ENCODE measurements around the gene YIPF3. TPM values are rescaled to one million over a fixed set of nuclear protein-coding genes. Genes with fewer than 3 reads are reported as not detected.

The YIPF3 gene
- total and polyA plus RNA-seq, 8 donors, result 101 to 137 (median 130) TPM

DNA sequence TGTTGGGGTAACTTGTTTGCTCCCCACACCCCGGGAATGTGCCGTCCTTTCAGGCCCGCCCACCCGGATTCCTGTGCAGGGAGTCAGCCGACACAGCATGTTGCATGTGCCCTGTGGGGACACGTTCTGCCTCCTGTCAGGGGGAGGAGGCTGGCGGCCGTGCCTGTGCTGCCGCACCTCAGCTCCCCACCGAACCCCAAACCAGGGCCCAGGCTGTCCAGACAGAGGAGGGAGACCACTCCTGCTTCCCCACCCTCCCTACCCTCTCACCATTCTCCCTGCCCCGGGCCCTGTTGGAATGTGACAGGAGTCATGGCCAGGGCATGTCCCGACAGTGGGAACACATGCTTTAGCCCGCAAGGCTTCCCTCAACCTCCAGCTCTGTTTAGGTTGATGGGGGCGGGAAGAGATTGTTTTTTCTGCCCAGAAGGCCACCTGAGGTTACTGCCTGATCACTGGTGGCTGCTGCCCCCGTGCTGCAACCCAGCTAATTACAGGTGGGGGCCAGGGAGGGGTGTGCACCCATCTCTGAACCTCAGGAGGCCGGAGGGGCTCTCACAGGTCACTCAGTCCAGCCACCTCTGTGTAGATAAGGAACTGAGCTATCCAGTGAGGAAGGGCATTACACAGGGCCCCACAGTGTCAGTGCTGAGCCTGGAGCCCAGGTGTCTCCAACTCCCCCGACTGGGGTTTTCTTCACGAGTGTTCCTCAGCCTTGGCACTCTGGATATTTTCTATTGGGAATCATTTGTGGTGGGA is 20.2 kb downstream of the YIPF3 start:
- Histone ChIP-seq H3K4me1 (peaks cover 12 to 36% of the 10 kb centered on the region in 2 donors), H3K27ac (no peak overlapping the region), H3K27me3 (no peaks in the 10 kb centered on the region), H3K36me3 (peaks cover 3 to 44% of the 10 kb centered on the region in 2 donors), H3K4me3 (no peak overlapping the region), H3K9me3 (no peaks in the 10 kb centered on the region)
- TF ChIP-seq CTCF (IDR thresholded peaks at IDR 0.05), result peak in 1 of 2 donors; percentile 25
- intact Hi-C loops (cut with DNase I), result no loop called here
- ATAC-seq (peak; percentile 36), DNase-seq (no peak)

DNA sequence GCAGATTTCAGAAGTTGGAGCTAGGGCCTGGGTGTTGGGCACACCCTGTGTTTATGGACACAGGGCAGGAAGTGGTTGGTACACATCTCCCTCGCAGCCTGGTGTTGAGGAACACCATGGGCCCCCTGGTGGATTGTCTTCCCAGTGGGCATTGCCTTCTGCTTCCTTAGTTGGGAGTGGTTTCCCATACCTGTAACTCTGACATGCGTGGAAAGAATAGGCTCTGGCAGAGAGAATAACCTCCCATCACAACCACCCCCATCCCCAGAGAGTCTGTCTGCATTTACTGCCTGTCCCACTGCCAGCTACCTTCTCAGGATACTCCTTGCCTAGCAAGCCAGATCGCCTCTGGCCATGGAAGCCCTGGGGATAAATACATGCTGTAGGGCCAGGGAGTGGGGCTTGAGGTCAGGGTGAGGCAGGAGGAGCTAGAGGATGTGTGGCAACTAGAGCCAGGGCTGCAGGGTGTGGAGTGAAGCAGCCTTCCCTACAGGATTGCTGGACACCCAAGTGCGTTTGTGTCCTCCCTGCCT is 21.3 kb downstream of the YIPF3 start:
- no peak for ATAC-seq
- H3K27ac ChIP-seq, result no peak overlapping the region

DNA sequence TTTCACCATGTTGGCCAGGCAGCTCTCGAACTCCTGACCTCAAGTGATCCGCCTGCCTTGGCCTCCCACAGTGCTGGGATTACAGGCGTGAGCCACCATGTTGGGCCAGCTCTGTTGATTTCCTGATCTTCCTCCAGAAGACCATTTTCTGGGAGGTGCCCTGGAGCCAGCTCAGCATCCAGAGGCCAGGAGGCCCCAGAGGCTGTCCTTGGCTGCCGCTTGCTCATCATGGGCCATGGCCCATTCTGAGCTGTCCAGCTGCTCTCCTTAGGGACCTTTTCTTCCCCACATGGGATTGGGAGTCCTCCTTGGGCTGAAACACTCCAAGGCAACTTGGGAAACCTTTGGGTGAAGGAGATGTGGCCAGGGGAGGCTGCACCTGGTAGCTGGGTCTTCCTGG is 22.0 kb downstream of the YIPF3 start:
- ATAC-seq, result no peak
- Histone ChIP-seq H3K4me1 (peaks cover 12 to 36% of the 10 kb centered on the region in 2 donors), H3K27ac (no peak overlapping the region), H3K36me3 (peaks cover 3 to 30% of the 10 kb centered on the region in 2 donors), H3K9me3 (no peaks in the 10 kb centered on the region), H3K4me3 (no peak overlapping the region), H3K27me3 (no peaks in the 10 kb centered on the region)
- no peak for TF ChIP-seq CTCF (IDR thresholded peaks at IDR 0.05)
- intact Hi-C loops (cut with DNase I), result loop anchor here in 1 of 2 donors (5.0 kb wide), 1 partner anchor 37 kb away; the partner anchor contains the start of gene DLK2
- no peak for DNase-seq

More for the DNA sequence above, 21.3 kb downstream of the YIPF3 start:
- H3K4me1 ChIP-seq, result peaks cover 12 to 36% of the 10 kb centered on the region in 2 donors
- no peaks in the 10 kb centered on the region for H3K27me3 ChIP-seq
- DNase-seq, result no peak
- H3K9me3 ChIP-seq, result no peaks in the 10 kb centered on the region
- H3K36me3 ChIP-seq, result peaks cover 3 to 34% of the 10 kb centered on the region in 2 donors
- no peak for TF ChIP-seq CTCF (IDR thresholded peaks at IDR 0.05)
- no peak overlapping the region for H3K4me3 ChIP-seq
- intact Hi-C loops (cut with DNase I), result no loop called here

DNA sequence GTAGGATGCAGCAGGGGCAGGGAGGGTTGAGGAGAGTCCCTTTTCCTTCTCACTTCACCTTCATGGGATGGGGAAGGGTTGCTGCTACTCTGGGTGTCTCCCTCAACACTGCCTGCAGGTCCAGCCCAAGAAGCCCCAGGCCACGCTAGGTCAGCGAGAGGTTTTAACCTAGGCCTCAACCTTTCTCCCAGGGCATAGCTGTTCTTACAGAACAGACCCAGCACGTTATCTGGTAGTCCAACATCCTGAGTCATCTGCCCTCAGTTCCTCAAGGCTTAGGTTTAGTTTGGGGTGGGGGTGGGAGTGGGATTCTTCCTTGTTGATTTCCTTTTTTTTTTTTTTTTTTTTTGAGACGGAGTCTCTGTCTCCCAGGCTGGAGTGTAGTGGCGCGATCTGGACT is 22.4 kb downstream of the YIPF3 start:
- no peak for TF ChIP-seq CTCF (IDR thresholded peaks at IDR 0.05)
- peaks cover 0 to 27% of the 10 kb centered on the region in 2 donors for H3K36me3 ChIP-seq
- DNase-seq (no peak), ATAC-seq (no peak)
- H3K9me3 ChIP-seq, result no peaks in the 10 kb centered on the region
- intact Hi-C loops (cut with DNase I), result loop anchor here in 1 of 2 donors (5.0 kb wide), 1 partner anchor 37 kb away; the partner anchor contains the start of gene DLK2
- peaks cover 12 to 36% of the 10 kb centered on the region in 2 donors for H3K4me1 ChIP-seq
- H3K27me3 ChIP-seq, result no peaks in the 10 kb centered on the region
- H3K27ac ChIP-seq, result no peak overlapping the region
- no peak overlapping the region for H3K4me3 ChIP-seq

DNA sequence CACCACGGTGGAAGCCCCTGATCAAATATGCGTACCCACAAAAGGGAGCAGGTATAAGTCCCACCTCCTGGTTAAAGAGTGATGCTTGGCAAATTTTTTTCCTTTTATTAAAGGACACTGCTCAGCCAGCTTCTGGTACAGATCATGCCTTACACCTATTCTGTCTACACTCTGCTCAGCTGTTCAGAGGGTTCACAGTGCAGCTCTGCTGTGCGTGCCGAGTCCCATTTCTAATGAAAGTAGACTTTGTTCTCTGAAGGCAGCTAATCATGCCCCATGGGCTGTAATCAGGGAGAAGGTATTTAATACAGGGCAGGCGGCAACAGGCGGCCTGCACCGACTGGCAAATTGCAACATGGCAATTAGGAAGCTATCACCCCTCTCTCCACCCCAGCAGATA is 22.9 kb downstream of the YIPF3 start:
- no peak for TF ChIP-seq CTCF (IDR thresholded peaks at IDR 0.05)
- no peak overlapping the region for H3K4me3 ChIP-seq
- DNase-seq, result no peak
- no peak overlapping the region for H3K27ac ChIP-seq
- H3K9me3 ChIP-seq, result no peaks in the 10 kb centered on the region
- H3K27me3 ChIP-seq, result no peaks in the 10 kb centered on the region
- peaks cover 12 to 36% of the 10 kb centered on the region in 2 donors for H3K4me1 ChIP-seq
- intact Hi-C loops (cut with DNase I), result loop anchor here in 1 of 2 donors (5.0 kb wide), 1 partner anchor 37 kb away; the partner anchor contains the start of gene DLK2
- no peak for ATAC-seq
- H3K36me3 ChIP-seq, result peaks cover 0 to 22% of the 10 kb centered on the region in 2 donors
